NCI-H2196 (cell line): ENCODE measurements around the gene MIB2.
A peak's percentile ranks its signal among the peaks of the same experiment; 100 is the strongest.
"Not testable (repeated sequence)": the region's sequence is repeated elsewhere in the genome, so short reads cannot be mapped to it uniquely, and the experiment has no call there.

Experiments
- DNase-seq: peaks from one replicate; lab custom pipeline; 2025; ENCODE audit not compliant: unreplicated experiment; lab: John Stamatoyannopoulos, UW

MIB2 gene

GRCh38 chr1:1626207-1627141 lies 11.2 kb downstream of the MIB2 start:
- no peak for DNase-seq

GRCh38 chr1:1627261-1627828 lies 12.0 kb downstream of the MIB2 start:
- no peak for DNase-seq

DNA sequence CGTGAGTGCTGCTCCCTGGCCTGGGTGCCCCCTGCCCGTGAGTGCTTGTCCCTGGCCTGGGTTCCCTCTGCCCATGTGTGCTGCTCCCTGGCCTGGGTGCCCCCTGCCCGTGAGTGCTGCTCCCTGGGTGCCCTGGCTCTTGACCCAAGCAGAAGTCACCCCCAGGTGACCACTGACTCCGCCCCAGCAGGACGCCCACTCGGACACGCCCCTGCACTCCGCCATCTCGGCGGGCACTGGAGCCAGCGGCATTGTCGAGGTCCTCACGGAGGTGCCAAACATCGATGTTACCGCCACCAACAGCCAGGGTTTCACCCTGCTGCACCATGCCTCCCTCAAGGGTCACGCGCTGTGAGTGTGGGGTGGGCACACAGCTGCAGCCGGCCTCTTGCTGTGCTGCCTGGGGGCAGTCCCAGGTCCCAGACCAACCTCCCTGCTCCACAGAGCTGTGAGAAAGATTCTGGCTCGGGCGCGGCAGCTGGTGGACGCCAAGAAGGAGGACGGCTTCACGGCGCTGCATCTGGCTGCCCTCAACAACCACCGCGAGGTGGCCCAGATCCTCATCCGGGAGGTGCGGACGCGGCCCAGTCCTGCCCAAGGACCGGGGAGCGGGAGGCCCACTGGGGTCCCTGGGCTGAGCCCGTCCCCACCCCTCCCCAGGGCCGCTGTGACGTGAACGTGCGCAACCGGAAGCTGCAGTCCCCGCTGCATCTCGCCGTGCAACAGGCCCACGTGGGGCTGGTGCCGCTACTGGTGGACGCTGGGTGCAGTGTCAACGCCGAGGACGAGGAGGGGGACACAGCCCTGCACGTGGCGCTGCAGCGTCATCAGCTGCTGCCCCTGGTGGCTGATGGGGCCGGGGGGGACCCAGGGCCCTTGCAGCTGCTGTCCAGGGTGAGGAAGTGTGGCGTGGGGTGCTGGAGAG lies 12.8 kb downstream of the MIB2 start:
- DNase-seq: no peak

GRCh38 chr1:1628754-1629429 lies 13.6 kb downstream of the MIB2 start:
- DNase-seq: no peak

DNA sequence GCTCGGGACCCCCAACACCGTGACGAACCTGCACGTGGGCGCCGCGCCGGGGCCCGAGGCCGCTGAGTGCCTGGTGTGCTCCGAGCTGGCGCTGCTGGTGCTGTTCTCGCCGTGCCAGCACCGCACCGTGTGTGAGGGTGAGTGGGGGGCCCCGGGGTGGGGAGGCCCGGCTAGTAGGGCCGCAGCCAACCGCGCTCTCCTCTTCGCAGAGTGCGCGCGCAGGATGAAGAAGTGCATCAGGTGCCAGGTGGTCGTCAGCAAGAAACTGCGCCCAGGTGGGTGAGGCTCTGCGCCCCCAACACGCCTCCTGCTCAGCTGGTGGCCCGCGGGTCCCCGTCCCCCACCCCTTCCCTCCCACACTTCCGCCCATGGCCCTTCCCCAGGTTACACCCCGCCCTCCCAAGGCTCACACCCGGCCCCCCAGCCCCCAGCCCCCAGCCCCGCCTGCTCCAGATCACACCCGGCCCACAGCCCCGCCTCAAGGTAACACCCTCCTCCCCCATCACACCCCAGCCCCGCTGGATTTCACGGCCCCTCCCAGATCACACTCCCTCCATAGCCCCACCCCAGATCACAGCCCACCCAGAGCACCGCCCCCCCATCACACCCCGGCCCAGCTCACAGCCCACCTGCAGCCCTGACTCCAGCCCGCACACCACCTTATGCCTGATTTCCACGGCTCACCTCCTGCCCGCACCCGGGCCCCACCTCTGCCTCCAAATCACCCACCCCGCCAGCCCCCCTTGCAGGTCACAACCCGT lies 14.3 kb downstream of the MIB2 start:
- no peak for DNase-seq

DNA sequence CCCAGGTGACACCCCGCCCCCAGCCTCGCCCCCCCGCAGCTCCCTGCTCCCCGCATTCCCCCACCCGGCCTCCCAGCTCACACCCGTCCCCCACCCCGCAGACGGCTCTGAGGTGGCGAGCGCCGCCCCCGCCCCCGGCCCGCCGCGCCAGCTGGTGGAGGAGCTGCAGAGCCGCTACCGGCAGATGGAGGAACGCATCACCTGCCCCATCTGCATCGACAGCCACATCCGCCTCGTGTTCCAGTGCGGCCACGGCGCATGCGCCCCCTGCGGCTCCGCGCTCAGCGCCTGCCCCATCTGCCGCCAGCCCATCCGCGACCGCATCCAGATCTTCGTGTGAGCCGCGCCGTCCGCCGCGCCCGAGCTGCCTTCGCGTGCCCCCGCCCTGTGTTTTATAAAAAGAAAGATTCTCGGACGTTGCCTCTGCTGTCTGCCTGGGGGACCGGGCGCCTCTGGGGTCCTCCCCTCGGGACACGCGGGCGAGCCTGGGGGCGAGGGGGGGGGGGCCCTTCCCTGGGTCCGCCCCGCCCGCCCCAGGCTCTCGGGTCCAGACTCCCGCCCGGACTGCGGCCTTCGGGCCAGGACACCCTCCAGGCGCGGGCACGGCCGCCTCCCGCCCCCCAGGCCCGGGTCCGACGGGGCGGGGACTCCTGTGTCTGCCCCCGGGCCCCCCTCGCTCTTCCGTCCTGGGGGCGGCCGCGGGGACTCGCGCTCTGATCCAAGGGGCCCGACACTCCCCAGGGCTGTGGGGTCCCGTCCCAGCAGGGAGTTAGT lies 15.1 kb downstream of the MIB2 start:
- peak; percentile 92 for DNase-seq

GRCh38 chr1:1630965-1631781 lies 15.9 kb downstream of the MIB2 start:
- peak; percentile 67 for DNase-seq

- DNase-seq: no peak
Measured at GRCh38 chr1:1631782-1632420, 16.6 kb downstream of the MIB2 start, which contains the start of gene MMP23B. Gene MMP23B (plus strand): TSS chr1:1632173. CDS start chr1:1632219, 46 bp downstream.

- not testable (repeated sequence) for DNase-seq
Measured at GRCh38 chr1:1633409-1633808, 18.1 kb downstream of the MIB2 start.

GRCh38 chr1:1634613-1635012 lies 19.3 kb downstream of the MIB2 start:
- DNase-seq: not testable (repeated sequence)

DNA sequence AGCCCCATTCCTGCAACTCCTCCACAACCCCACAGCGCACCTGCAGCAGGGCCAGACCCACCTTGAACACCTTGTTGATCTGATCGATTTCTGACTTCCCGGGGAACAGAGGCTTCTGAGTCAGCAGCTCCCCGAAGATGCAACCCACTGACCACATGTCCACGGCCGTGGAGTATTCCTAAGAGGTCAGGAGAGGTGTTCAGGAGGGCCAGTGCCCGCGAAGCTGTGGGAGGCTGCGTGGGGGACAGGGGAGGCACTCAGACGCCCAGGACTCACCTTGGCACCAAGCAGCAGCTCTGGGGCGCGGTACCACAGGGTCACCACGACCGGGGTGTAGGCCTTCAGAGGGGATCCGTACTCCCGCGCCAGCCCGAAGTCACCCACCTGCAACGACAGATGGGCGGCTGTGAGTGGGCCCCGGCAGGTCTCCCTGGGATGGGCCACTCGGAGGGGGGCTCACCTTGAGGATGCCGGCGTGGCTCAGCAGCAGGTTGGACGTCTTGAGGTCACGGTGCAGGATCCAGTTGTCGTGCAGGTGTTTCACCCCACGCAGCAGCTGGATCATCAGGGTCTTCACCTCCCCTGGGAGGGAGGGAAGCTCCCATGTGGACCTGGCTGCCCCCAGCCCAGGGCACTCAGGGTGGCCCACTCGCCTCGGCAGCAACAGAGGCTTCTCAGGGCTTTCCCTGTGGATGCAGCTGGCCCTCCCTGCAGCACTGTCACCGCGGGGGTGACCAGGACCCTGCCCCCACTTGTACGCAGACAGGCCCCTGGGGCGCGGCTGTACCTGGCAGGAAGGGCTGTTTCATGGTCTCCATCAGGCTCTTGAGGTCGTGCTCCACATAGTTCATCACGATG lies 21.6 kb downstream of the MIB2 start:
- not testable (repeated sequence) for DNase-seq

- DNase-seq: not testable (repeated sequence)
Measured at GRCh38 chr1:1637479-1637875, 22.2 kb downstream of the MIB2 start.

DNA sequence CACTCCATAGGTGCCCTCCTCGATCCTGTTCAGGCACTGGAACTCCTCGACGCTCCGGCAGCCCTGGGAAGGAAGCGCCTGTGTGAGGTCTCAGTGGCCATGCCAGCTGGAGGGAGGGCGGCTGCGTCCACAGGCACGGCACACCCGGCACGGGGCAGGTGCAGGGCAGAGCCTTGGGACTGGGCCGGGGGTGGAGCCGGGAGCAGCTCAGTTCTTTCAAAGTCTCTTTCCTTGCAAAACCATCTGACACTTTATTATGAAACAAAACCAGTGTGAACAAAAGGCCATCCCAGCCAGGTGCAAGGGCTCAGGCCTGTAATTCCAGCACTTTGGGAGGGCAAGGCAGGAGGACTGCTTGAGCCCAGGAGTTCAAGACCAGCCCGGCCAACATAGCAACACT lies 23.2 kb downstream of the MIB2 start:
- DNase-seq: peak; percentile 32

GRCh38 chr1:1639368-1639767 lies 24.1 kb downstream of the MIB2 start:
- not testable (repeated sequence) for DNase-seq

DNA sequence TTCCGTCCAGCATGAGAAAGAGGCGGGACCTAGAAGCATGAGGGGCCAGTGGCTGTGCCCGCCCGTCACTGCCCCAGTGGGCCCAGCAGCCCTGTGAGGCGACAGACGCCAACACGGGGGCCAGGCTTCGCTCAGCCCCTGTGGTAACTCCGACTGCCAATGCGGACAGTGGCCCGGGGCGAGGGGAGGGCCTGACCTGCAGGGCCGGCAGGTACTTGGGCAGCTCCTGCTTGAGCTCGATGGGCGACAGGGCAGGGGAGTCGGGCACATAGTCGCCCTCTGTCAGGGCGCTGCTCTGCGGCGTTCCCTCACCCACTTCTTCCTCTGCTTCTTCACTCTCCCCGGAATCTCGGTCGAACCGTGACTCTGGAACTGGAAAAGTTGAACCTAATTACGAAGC lies 24.8 kb downstream of the MIB2 start:
- not testable (repeated sequence) for DNase-seq

DNA sequence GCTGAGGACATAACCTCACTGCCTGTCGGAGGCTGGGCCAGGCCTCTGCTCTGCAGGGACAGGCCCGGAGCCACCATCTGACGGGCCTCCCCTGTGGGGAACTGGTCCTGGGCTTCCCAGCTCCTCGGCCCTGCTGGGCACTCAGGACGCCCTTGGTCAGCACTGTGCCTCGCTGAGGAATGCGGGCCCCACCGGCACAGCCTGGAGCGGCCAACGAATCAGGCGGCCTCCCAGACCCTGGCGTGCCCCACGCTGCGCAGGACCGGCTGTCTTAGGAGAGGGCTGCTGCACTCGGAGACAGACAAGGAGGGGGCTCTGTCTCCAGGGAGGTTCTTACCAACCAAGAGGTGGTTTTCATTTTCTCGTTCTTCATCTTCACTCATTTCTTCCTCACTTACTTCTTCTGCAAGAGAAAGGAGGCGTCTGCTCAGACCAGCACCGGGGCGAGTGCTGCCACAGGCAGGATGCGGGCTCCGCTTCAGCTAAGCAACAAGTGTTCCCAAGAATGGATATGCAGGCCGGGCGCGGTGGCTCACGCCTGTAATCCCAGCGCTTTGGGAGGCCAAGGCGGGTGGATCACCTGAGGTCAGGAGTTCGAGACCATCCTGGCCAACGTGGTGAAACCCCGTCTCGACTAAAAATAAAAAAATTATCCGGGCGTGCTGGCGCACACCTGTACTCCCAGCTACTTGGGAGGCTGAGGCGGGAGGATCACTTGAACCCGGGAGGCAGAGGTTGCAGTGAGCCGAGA lies 25.6 kb downstream of the MIB2 start:
- not testable (repeated sequence) for DNase-seq
